GM18520 (cell line): Measurements from ENCODE around the gene LRRN2.

Experiments used
- ATAC-seq: cut with Tn5 transposase; IDR thresholded peaks from one replicate; pipeline ENCODE4 v1.9.1; 2021; ENCODE audit not compliant: unreplicated experiment

LRRN2 gene

DNA sequence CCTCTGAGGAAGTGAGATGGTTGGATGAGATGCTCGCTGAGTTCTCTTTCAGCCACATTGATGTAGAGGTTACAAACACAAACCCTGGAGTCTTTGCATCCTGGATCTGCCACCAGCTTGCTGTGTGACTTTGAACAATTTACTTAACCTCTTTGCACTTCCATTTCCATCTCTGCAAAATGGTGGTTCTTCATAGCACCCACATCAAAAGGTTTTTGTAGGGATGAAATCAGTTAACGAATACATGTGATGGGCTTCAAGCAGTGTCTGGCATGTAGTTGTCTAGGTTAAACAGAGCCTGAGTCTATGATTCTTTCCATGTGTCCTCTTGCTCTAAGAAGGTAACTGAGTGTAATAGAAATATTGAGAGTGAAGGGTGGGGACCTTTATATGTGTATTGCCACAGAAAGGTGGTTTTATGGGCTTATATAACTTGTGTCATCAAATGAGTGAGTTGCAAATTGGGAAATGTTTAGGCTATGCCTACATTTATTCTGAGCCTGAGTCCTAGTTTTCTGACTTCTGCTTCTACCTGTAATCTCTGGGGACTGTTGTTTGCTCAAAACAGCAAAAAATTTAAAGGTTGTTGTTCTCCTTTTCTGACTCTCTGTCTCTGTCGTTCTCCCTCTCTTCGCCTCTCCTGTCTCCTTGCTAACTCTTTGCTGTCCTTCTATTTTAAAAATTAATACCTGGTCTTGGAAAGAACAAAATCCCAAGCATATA lies 27.3 kb upstream of the LRRN2 start:
- ATAC-seq: no peak

DNA sequence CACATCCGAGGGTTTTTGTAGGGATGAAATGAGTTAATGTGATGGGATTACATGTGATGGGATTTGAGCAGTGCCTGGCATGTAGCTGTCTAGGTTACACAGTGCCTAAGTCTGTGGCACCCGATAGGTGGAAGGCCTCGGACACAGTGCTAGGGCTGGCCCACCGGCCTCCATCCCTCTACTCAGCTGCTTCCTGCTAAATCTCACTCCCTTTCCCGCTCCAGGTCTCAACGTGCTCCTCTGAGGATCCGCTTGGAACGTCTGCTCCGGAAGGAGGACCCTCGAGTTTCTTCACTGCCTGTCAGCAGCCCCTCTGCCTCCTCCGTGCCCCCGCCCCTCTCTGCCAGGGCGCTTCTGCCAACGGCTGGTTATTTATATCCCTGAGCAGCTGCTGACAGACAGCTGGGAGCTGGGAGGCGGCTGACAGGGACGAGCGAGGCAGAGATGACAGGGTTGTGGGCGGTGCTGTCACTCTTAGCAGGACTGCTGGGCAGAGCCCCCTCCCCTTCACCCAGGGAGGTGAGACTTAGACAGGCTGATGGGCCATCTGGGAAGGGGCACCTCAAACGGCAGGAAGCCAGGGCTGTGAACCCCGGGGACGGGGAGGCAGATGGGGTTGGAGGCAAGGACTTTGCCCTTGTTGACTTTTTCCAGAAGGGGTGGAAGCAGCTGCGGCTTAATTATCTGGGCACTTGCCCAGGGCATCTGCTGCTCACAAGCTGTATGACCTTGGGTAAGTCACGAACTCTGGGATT lies 26.6 kb upstream of the LRRN2 start:
- no peak for ATAC-seq

DNA sequence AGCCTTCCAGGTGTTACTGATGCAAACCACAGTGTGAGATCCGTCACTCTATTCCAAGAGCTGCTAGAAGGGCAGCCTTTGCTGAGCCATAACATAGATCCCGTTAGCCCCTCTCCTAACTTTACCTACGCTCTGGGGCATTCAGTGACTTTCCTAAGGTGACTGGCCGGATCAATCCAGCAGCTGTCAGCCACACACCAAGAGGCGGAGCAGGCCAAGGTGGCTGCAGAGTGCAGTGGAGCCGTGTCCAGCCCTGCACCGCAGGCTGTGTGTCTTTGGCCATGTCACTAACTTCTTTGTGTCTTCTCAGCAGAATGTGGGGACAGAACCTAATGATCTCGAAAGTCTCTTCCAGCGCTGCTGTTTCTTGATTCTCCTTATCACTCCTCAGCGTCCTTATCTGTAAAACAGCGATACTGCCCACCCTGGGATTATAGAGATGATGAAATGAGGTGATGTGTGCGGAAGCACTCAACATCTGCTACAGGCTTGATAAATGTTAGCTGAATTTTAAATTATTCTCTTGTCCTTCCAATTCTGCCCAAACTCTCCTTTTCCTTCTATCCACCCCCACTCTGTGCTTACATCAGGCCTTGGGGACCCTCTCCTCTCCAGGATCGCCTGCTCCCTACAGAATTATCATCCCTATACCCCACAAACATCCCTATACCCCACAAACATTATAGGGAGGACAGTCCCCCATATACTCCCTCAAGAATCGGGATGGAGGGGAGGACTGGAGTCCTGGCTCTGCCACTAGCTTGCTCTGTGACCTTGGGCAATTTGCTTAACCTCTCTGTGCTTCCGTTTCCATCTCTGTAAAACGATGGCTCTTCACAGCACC lies 25.8 kb upstream of the LRRN2 start:
- no peak for ATAC-seq

- ATAC-seq: no peak
Measured at GRCh38 chr1:204709960-204710912, 24.7 kb upstream of the LRRN2 start.

DNA sequence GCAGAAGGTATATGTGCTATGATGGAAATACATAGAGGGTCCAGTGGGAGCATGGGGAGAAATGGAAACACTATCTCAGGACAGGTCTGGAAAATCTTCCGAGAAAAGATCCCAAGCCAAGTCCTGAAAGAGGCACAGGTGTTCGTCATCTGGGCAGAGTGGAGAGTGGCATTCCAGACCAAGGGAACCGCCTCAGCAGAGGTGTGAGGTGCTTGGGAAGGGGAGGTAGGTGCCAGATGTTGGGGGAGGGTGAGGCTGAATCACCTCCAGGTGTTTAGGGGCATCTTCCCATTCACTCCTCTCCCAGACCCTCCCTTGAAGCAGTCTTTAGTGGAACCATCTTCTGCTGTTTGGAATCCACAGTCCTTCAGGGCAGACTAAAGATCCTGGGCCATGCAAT lies 23.5 kb upstream of the LRRN2 start:
- no peak for ATAC-seq

GRCh38 chr1:204706838-204707509 lies 21.4 kb upstream of the LRRN2 start:
- no peak for ATAC-seq

DNA sequence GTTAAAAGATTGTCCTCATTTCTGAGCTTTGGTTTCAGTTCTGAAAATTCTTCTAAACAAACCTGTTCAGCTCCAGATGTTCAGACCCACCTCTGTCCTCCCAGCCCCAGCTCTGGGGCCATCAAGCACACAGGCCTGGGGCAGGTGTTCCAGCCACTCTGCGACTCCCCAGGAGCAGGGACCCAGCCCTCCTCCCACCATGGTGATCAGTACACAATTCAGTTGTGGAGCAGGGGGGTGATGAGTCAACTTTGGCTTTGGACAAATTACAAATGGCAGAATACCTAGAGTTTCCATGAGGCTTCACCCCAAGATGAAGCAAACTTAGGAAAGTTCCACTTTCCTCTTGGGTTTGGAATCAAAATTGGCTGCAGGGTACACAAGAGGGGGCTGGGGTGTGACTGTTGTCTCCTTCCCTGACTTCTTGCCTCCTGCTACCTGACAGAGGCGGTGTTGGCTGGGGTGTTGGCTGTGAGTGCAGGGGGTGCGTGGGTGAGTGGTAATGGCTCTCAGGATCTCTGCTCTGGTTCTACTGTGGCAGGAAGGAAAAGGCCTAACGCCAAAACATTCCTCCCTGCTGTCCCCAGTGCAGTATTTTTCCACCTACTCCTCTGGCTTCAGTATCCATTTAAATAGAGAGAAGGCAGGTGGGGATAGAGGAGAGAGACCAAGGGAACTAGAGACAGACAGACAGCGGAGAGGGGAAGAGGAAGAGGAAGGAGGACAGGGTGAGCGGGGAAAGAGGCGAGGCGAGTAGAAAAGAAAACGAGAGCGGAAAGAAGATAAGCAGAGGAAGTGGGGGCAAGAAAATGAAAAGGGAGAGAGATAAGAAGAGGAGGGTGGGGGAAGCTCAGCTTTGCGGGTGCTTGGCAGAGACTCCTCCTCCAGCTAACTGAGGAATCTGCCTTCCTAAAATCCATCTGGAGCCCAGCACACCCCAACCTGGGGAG lies 20.6 kb upstream of the LRRN2 start:
- ATAC-seq: no peak

- no peak for ATAC-seq
Measured at GRCh38 chr1:204705493-204705811, 19.9 kb upstream of the LRRN2 start.

GRCh38 chr1:204704794-204705492 lies 19.4 kb upstream of the LRRN2 start:
- ATAC-seq: no peak

- no peak for ATAC-seq
Measured at GRCh38 chr1:204703826-204704612, 18.5 kb upstream of the LRRN2 start.

- ATAC-seq: no peak
Measured at GRCh38 chr1:204703268-204703664, 17.7 kb upstream of the LRRN2 start.

DNA sequence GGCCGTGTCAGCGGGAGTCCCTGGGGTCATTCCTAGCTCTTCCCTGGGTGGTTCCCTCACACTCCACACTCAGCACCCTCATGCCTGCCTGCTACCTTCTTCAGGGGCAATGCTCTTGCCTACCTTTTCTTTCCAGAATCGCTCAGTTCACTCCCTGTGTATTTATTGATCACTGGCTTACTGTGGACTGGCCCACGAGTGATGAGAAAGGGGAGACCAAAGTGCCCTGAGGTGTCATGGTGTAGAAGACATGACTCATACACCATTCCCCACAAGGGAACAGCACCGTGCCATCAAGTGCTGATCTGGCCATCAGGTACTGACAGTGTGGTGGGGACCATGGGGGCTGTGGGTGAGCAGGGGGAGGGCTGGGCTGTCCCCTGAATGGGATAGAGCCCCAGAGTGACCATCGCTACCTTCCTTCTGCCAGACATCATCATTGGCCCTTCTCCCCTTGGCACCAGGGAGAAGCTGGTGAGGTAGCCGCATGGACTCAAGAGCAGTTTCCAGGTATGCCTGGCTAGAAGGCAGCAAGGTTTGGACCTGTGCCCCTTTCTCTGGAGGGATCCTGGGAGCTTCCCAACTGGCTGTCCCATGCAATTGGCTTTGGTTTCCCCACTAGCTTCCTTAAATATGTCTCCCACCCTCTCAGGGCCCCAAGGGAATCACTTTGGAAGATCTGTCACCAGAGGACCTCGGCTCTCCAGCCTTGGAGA lies 17.2 kb upstream of the LRRN2 start:
- no peak for ATAC-seq

GRCh38 chr1:204701229-204701628 lies 15.7 kb upstream of the LRRN2 start:
- ATAC-seq: no peak

- ATAC-seq: no peak
Measured at GRCh38 chr1:204697893-204698292, 12.4 kb upstream of the LRRN2 start.

DNA sequence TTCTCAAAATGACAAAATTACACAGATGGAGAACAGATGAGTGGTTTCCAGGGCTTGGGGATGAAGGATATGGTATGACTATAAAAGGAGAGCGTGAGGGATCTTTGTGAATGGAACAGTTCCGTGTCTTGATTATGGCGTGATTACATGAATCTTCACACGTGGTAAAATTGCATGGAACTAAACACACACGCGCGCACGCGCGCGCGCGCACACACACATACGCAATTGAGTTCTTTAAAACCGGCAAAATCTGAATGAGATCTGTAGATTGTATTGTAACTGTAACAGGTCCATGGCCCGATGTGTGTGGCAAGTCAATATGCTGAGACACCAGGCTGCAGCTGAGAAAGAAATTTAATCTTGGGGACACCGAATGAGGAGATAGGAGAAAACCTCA lies 11.1 kb upstream of the LRRN2 start:
- no peak for ATAC-seq

GRCh38 chr1:204695692-204696091 lies 10.2 kb upstream of the LRRN2 start:
- ATAC-seq: no peak

DNA sequence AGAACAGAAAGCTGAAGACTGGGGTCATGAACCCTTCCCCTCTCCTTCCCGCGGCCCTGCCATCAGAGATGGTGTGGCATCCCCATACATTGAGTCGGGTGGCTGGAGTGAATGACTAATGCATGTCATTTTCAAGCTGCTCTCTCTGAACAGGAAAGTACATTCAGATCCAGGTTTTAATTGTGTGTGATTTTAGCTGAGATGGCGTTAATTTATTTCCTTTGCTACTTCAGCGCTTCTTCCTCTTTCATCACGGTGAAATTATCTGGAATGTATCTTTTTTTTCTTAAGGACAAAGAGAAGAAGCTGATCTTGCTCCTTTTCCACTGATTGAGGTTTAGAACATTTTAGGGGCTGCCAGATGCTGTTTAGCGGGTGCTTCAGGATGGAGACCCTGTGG lies 8.6 kb upstream of the LRRN2 start:
- ATAC-seq: no peak
